GM23248 (cell line): ENCODE measurements around the gene TRHDE. TPM values are rescaled to one million over a fixed set of nuclear protein-coding genes. Genes with fewer than 3 reads are reported as not detected.

ENCODE experiments used
- DNase-seq: peaks from one replicate; pipeline ENCODE4 v3.0.0-alpha.2; 2015
- H2AFZ ChIP-seq: fragments of 200-600 bp; sonication (generic); 2 replicates; pipeline ENCODE4 v1.6.1; 2016; ENCODE audit warnings: antibody characterized with exemption
- H3F3A ChIP-seq: fragments of 200-600 bp; sonication (generic); 2 replicates; pipeline ENCODE4 v1.6.1; 2016; ENCODE audit warnings: mild to moderate bottlenecking, antibody characterized with exemption, mixed run types; ENCODE audit not compliant: insufficient read depth
- H3K27ac ChIP-seq: fragments of 200-600 bp; sonication (generic); 2 replicates; pipeline ENCODE4 v1.5.1; 2016; ENCODE audit warnings: mild to moderate bottlenecking
- H3K27me3 ChIP-seq: fragments of 200-600 bp; sonication (generic); replicated peaks from 2 replicates; pipeline ENCODE4 v1.6.1; 2016; ENCODE audit warnings: mild to moderate bottlenecking; ENCODE audit not compliant: insufficient read depth
- H3K36me3 ChIP-seq: fragments of 200-600 bp; sonication (generic); 2 replicates; pipeline ENCODE4 v1.6.1; 2016; ENCODE audit warnings: low read depth, mild to moderate bottlenecking
- H3K4me1 ChIP-seq: fragments of 200-600 bp; sonication (generic); 2 replicates; pipeline ENCODE4 v1.6.1; 2016; ENCODE audit warnings: mild to moderate bottlenecking; ENCODE audit not compliant: insufficient read depth
- H3K4me2 ChIP-seq: fragments of 200-600 bp; sonication (generic); one replicate; pipeline ENCODE4 v1.6.1; 2016; ENCODE audit warnings: mild to moderate bottlenecking; ENCODE audit not compliant: unreplicated experiment
- H3K4me3 ChIP-seq: fragments of 200-600 bp; sonication (generic); 2 replicates; pipeline ENCODE4 v1.5.1; 2016; ENCODE audit warnings: mild to moderate bottlenecking
- H3K79me2 ChIP-seq: fragments of 200-600 bp; sonication (generic); 2 replicates; pipeline ENCODE4 v1.6.1; 2016; ENCODE audit warnings: mild to moderate bottlenecking; ENCODE audit not compliant: insufficient read depth
- H3K9ac ChIP-seq: fragments of 200-600 bp; sonication (generic); 2 replicates; pipeline ENCODE4 v1.6.1; 2016; ENCODE audit warnings: mild to moderate bottlenecking
- H3K9me2 ChIP-seq: fragments of 200-600 bp; sonication (generic); 2 replicates; pipeline ENCODE4 v1.6.1; 2016; ENCODE audit warnings: mixed run types, mild to moderate bottlenecking, moderate library complexity; ENCODE audit not compliant: insufficient read depth
- H3K9me3 ChIP-seq: fragments of 200-600 bp; sonication (generic); one replicate; pipeline ENCODE4 v1.6.1; 2017; ENCODE audit warnings: low read depth
- H4K20me1 ChIP-seq: fragments of 200-600 bp; sonication (generic); 2 replicates; pipeline ENCODE4 v1.6.0; 2016; ENCODE audit not compliant: insufficient read depth
- EZH2 ChIP-seq: fragments of 200-600 bp; sonication (generic); IDR thresholded peaks from 2 replicates; pipeline ENCODE4 v1.6.1; 2018; ENCODE audit warnings: antibody characterized with exemption, mild to moderate bottlenecking; ENCODE audit not compliant: insufficient read depth, poor library complexity, severe bottlenecking
- EZH2phosphoT487 ChIP-seq: fragments of 200-600 bp; sonication (generic); IDR thresholded peaks from 2 replicates; pipeline ENCODE4 v1.6.1; 2018; ENCODE audit warnings: antibody characterized with exemption, moderate library complexity, mild to moderate bottlenecking, low read depth; ENCODE audit not compliant: insufficient read depth
- WGBS, 2 experiments: methylation state at CpG; one replicate each; pipeline ENCODE4 v1.1.6; 2015 to 2017; ENCODE audit warnings: low lambda C conversion rate in 2 of 2, low coverage in 1 of 2; ENCODE audit errors: missing lambda C conversion rate in 2 of 2; 5-methylcytosine and 5-hydroxymethylcytosine counted together
- in situ Hi-C: fragments of 300-500 bp; cut with MboI; formaldehyde crosslinking; loops from 2 replicates; pipeline ENCODE4 v1.15.0; 2020
- polyA plus RNA-seq: library from polyadenylated mRNA; unstranded; fragments of >200 nt; fragmentation: Nextera tagmentation; extraction: Ambion mirVana; gene quantifications from 2 replicates; pipeline ENCODE4 v1.2.1, GENCODE V29; 2016
- total RNA-seq: library from RNA; depleted of rRNA; stranded (reverse); fragments of >200 nt; shearing (Covaris generic); gene quantifications from 2 replicates; pipeline ENCODE4 v1.2.3, GENCODE V29; 2014

Gene TRHDE
- total and polyA plus RNA-seq, 2 experiments from 2014 or later = 1.4 to 2.8 TPM

- Histone ChIP-seq H3K9me2 (no peaks in the 10 kb centered on the region), H3K36me3 (no peaks in the 10 kb centered on the region), H3K27me3 (no peaks in the 10 kb centered on the region), H3K4me3 (no peak overlapping the region), H3K9ac (no peak overlapping the region), H3K79me2 (no peaks in the 10 kb centered on the region), H3K27ac (no peak overlapping the region), H4K20me1 (no peaks in the 10 kb centered on the region), H3K4me2 (no peak overlapping the region), H2AFZ (no peak overlapping the region), H3K4me1 (no peaks in the 10 kb centered on the region), H3F3A (no peaks in the 10 kb centered on the region), H3K9me3 (no peaks in the 10 kb centered on the region)
- no peak for DNase-seq
- in situ Hi-C loops = no loop called here
- TF ChIP-seq EZH2 (no peak), EZH2phosphoT487 (no peak)
- WGBS, 2 experiments = 1 to 3% methylated on average over 3 of the region's 3 CpGs
These were observed 77.3 kb downstream of the TRHDE start for GRCh38 chr12:72349491-72349890.

GRCh38 chr12:72359416-72359815 lies 87.2 kb downstream of the TRHDE start:
- no peaks in the 10 kb centered on the region for H3K9me2 ChIP-seq
- no peaks in the 10 kb centered on the region for H3K79me2 ChIP-seq
- H3K4me2 ChIP-seq = no peak overlapping the region
- no peaks in the 10 kb centered on the region for H3F3A ChIP-seq
- no peak overlapping the region for H3K4me3 ChIP-seq
- in situ Hi-C loops = no loop called here
- WGBS, 2 experiments = 77 to 84% methylated on average over 3 of the region's 3 CpGs
- no peak overlapping the region for H2AFZ ChIP-seq
- H3K27me3 ChIP-seq = no peaks in the 10 kb centered on the region
- H3K9ac ChIP-seq = no peak overlapping the region
- H4K20me1 ChIP-seq = no peaks in the 10 kb centered on the region
- no peaks in the 10 kb centered on the region for H3K9me3 ChIP-seq
- TF ChIP-seq EZH2phosphoT487 (no peak), EZH2 (no peak)
- H3K4me1 ChIP-seq = no peaks in the 10 kb centered on the region
- no peak overlapping the region for H3K27ac ChIP-seq
- H3K36me3 ChIP-seq = no peaks in the 10 kb centered on the region
- no peak for DNase-seq

- Histone ChIP-seq H3K9me3 (no peaks in the 10 kb centered on the region), H3K9ac (no peak overlapping the region), H3K27me3 (no peaks in the 10 kb centered on the region), H2AFZ (no peak overlapping the region), H3K36me3 (no peaks in the 10 kb centered on the region), H4K20me1 (no peaks in the 10 kb centered on the region), H3K9me2 (no peaks in the 10 kb centered on the region), H3K4me1 (no peaks in the 10 kb centered on the region), H3K27ac (no peak overlapping the region), H3K4me2 (no peak overlapping the region), H3F3A (no peaks in the 10 kb centered on the region), H3K79me2 (no peaks in the 10 kb centered on the region), H3K4me3 (no peak overlapping the region)
- in situ Hi-C loops = no loop called here
- no peak for DNase-seq
- no peak for TF ChIP-seq EZH2
- TF ChIP-seq EZH2phosphoT487 = no peak
These were observed 93.0 kb downstream of the TRHDE start for GRCh38 chr12:72365151-72365550.

- Histone ChIP-seq H2AFZ (no peak overlapping the region), H3K36me3 (no peaks in the 10 kb centered on the region), H3K9ac (no peak overlapping the region), H3K27me3 (no peaks in the 10 kb centered on the region), H3K79me2 (no peaks in the 10 kb centered on the region), H3K4me3 (no peak overlapping the region), H3K9me3 (no peaks in the 10 kb centered on the region), H3K9me2 (no peaks in the 10 kb centered on the region), H3K4me2 (no peak overlapping the region), H3K4me1 (no peaks in the 10 kb centered on the region), H3F3A (no peaks in the 10 kb centered on the region), H3K27ac (no peak overlapping the region), H4K20me1 (no peaks in the 10 kb centered on the region)
- in situ Hi-C loops = no loop called here
- DNase-seq = no peak
- WGBS, 2 experiments = 17 to 20% methylated on average over 3 of the region's 3 CpGs
- TF ChIP-seq EZH2 (no peak), EZH2phosphoT487 (no peak)
These were observed 94.1 kb downstream of the TRHDE start for GRCh38 chr12:72366255-72366654.

- Histone ChIP-seq H3K4me3 (no peak overlapping the region), H2AFZ (no peak overlapping the region), H3F3A (no peaks in the 10 kb centered on the region), H3K27ac (no peak overlapping the region), H3K4me2 (no peak overlapping the region), H3K27me3 (no peaks in the 10 kb centered on the region), H3K9me3 (no peaks in the 10 kb centered on the region), H3K36me3 (no peaks in the 10 kb centered on the region), H4K20me1 (no peaks in the 10 kb centered on the region), H3K4me1 (no peaks in the 10 kb centered on the region), H3K9ac (no peak overlapping the region), H3K9me2 (no peaks in the 10 kb centered on the region), H3K79me2 (no peaks in the 10 kb centered on the region)
- TF ChIP-seq EZH2 (no peak), EZH2phosphoT487 (no peak)
- in situ Hi-C loops = no loop called here
- 31 to 57% methylated on average over 1 of the region's 1 CpG for WGBS, 2 experiments
- peak; percentile 4 for DNase-seq
These were observed 96.1 kb downstream of the TRHDE start for GRCh38 chr12:72368298-72368697.
